ENCODE data around the gene BRF1. TPM values are rescaled to one million over a fixed set of nuclear protein-coding genes. Genes with fewer than 3 reads are reported as not detected.
"Not testable (repeated sequence)": the region's sequence is repeated elsewhere in the genome, so short reads cannot be mapped to it uniquely, and the experiment has no call there.

BRF1 gene
- total and polyA plus RNA-seq, 2 donors from 2014 or later = 19.3 to 34.1 TPM

- H3K27ac ChIP-seq (ENCODE audit: low read depth in 2 of 2, low read length in 2 of 2) = peak overlapping the region in 1 of 2 donors; percentile 17
- no peaks in the 10 kb centered on the region for H3K27me3 ChIP-seq (ENCODE audit: control insufficient read depth, insufficient read depth, low read length)
- H3K9ac ChIP-seq (ENCODE audit: low read length in 3 of 3) = no peak overlapping the region
- TF ChIP-seq CTCF (IDR thresholded peaks at IDR 0.05; ENCODE audit: borderline replicate concordance, extremely low read depth, insufficient read depth) = no peak
- H3K36me3 ChIP-seq (ENCODE audit: control insufficient read depth in 2 of 3, insufficient read depth in 3 of 3, low read length in 3 of 3) = no peaks in the 10 kb centered on the region
- no peaks in the 10 kb centered on the region for H3K9me3 ChIP-seq (ENCODE audit: control insufficient read depth in 2 of 3, insufficient read depth in 1 of 3, low read length in 3 of 3)
- H3K4me1 ChIP-seq (ENCODE audit: control insufficient read depth in 2 of 3, insufficient read depth in 2 of 3, low read depth in 1 of 3, low read length in 3 of 3) = peaks cover 0 to 40% (median 11%) of the 10 kb centered on the region in 3 donors
- H3K4me3 ChIP-seq (ENCODE audit: low read length in 3 of 3) = no peak overlapping the region
- no peak for FAIRE-seq
- intact Hi-C loops (cut with DNase I) = no loop called here
- DNase-seq = no peak
Observed at GRCh38 chr14:105329411-105330150, 28.8 kb upstream of the BRF1 start.

GRCh38 chr14:105328678-105329390 lies 28.0 kb upstream of the BRF1 start:
- Histone ChIP-seq H3K36me3 (ENCODE audit: control insufficient read depth in 2 of 3, insufficient read depth in 3 of 3, low read length in 3 of 3) (no peaks in the 10 kb centered on the region), H3K27me3 (ENCODE audit: control insufficient read depth, insufficient read depth, low read length) (no peaks in the 10 kb centered on the region), H3K4me3 (ENCODE audit: low read length in 3 of 3) (no peak overlapping the region), H3K9ac (ENCODE audit: low read length in 3 of 3) (no peak overlapping the region), H3K9me3 (ENCODE audit: control insufficient read depth in 2 of 3, insufficient read depth in 1 of 3, low read length in 3 of 3) (no peaks in the 10 kb centered on the region), H3K27ac (ENCODE audit: low read depth in 2 of 2, low read length in 2 of 2) (no peak overlapping the region), H3K4me1 (ENCODE audit: control insufficient read depth in 2 of 3, insufficient read depth in 2 of 3, low read depth in 1 of 3, low read length in 3 of 3) (peaks cover 0 to 34% (median 7%) of the 10 kb centered on the region in 3 donors)
- no peak for DNase-seq
- intact Hi-C loops (cut with DNase I) = no loop called here
- TF ChIP-seq CTCF (IDR thresholded peaks at IDR 0.05; ENCODE audit: borderline replicate concordance, extremely low read depth, insufficient read depth) = no peak
- FAIRE-seq = no peak

- no peaks in the 10 kb centered on the region for H3K9me3 ChIP-seq (ENCODE audit: control insufficient read depth in 2 of 3, insufficient read depth in 1 of 3, low read length in 3 of 3)
- no peak for TF ChIP-seq CTCF (IDR thresholded peaks at IDR 0.05; ENCODE audit: borderline replicate concordance, extremely low read depth, insufficient read depth)
- intact Hi-C loops (cut with DNase I) = no loop called here
- H3K36me3 ChIP-seq (ENCODE audit: control insufficient read depth in 2 of 3, insufficient read depth in 3 of 3, low read length in 3 of 3) = no peaks in the 10 kb centered on the region
- no peak overlapping the region for H3K27ac ChIP-seq (ENCODE audit: low read depth in 2 of 2, low read length in 2 of 2)
- FAIRE-seq (no peak), DNase-seq (no peak)
- peaks cover 0 to 29% (median 6%) of the 10 kb centered on the region in 3 donors for H3K4me1 ChIP-seq (ENCODE audit: control insufficient read depth in 2 of 3, insufficient read depth in 2 of 3, low read depth in 1 of 3, low read length in 3 of 3)
- H3K9ac ChIP-seq (ENCODE audit: low read length in 3 of 3) = no peak overlapping the region
- H3K27me3 ChIP-seq (ENCODE audit: control insufficient read depth, insufficient read depth, low read length) = no peaks in the 10 kb centered on the region
- no peak overlapping the region for H3K4me3 ChIP-seq (ENCODE audit: low read length in 3 of 3)
Observed at GRCh38 chr14:105328070-105328677, 27.4 kb upstream of the BRF1 start.

- H3K27me3 ChIP-seq (ENCODE audit: control insufficient read depth, insufficient read depth, low read length); H3K9me3 ChIP-seq (ENCODE audit: control insufficient read depth in 2 of 3, insufficient read depth in 1 of 3, low read length in 3 of 3); H3K36me3 ChIP-seq (ENCODE audit: control insufficient read depth in 2 of 3, insufficient read depth in 3 of 3, low read length in 3 of 3); H3K9ac ChIP-seq (ENCODE audit: low read length in 3 of 3); H3K4me3 ChIP-seq (ENCODE audit: low read length in 3 of 3); H3K27ac ChIP-seq (ENCODE audit: low read depth in 2 of 2, low read length in 2 of 2); DNase-seq; intact Hi-C loops (cut with DNase I); FAIRE-seq: not testable (repeated sequence)
- peaks cover 0 to 27% (median 6%) of the 10 kb centered on the region in 3 donors for H3K4me1 ChIP-seq (ENCODE audit: control insufficient read depth in 2 of 3, insufficient read depth in 2 of 3, low read depth in 1 of 3, low read length in 3 of 3)
Observed at GRCh38 chr14:105327695-105328045, 26.9 kb upstream of the BRF1 start.

Data from kidney (tissue), 14 donors.